Psoas muscle (tissue), 8 donors: ENCODE measurements around the gene ENAM. TPM values are rescaled to one million over a fixed set of nuclear protein-coding genes. Genes with fewer than 3 reads are reported as not detected.

Experiments
- ATAC-seq, 4 donors: fragments of 200-7000 bp; cut with Tn5 transposase; one replicate each; pipeline ENCODE4 v1.9.1; 2020; ENCODE audit warnings: moderate library complexity in 3 of 4, mild to moderate bottlenecking in 2 of 4
- DNase-seq, 2 donors: peaks; one replicate each; pipeline ENCODE4 v3.0.0-alpha.2; 2020
- H3K27ac ChIP-seq: fragments of 200-600 bp; one replicate; pipeline ENCODE4 v1.8.0; 2022
- H3K27me3 ChIP-seq, 3 donors: fragments of 200-600 bp in 1 of 3; one replicate each; pipeline versions ENCODE4 v1.6.1 to v1.8.0; 2013 to 2022; ENCODE audit warnings: low read length in 2 of 3, mild to moderate bottlenecking in 2 of 3, moderate library complexity in 1 of 3; ENCODE audit not compliant: insufficient read depth in 3 of 3
- H3K36me3 ChIP-seq, 2 donors: fragments of 200-600 bp in 1 of 2; one replicate each; pipeline versions ENCODE4 v1.6.1 to v1.8.0; 2013 to 2022; ENCODE audit warnings: low read depth in 1 of 2, mild to moderate bottlenecking in 1 of 2, moderate library complexity in 1 of 2; ENCODE audit not compliant: insufficient read depth in 1 of 2
- H3K4me1 ChIP-seq: fragments of 200-600 bp; one replicate; pipeline ENCODE4 v1.8.0; 2022
- H3K4me3 ChIP-seq: fragments of 200-600 bp; one replicate; pipeline ENCODE4 v1.8.0; 2022; ENCODE audit warnings: mild to moderate bottlenecking
- H3K9me3 ChIP-seq: fragments of 200-600 bp; one replicate; pipeline ENCODE4 v1.8.0; 2022
- WGBS, 3 donors: extraction: QIAGEN DNeasy Blood & Tissue Kit; methylation state at CpG; one replicate each; pipeline versions ENCODE4 v1.1.6 to v1.1.7; 2013; 5-methylcytosine and 5-hydroxymethylcytosine counted together
- intact Hi-C, 2 donors: fragments of 100-400 bp; cut with DNase I; formaldehyde crosslinking; loops; one replicate each; pipeline versions ENCODE4 v1.11.0 to v1.14.2; 2022
- polyA plus RNA-seq, 3 donors: library from polyadenylated mRNA; stranded (reverse); fragments of 200-250 nt; gene quantifications; one replicate each; pipeline ENCODE4 v1.2.3, GENCODE V29; 2013
- total RNA-seq, 4 donors: library from RNA; stranded (reverse); fragmentation: NEBNext Ultra II Directional in 2 of 4; extraction: Animal tissue kit (Norgen Biotek cat#: 25700) in 2 of 4; gene quantifications; one replicate each; pipeline versions ENCODE4 v1.2.1 to v1.2.4, GENCODE V29; 2021 to 2023
- TF ChIP-seq, protein P1 (sequence below): fragments of 200-600 bp; IDR thresholded peaks from one replicate; pipeline ENCODE4 v1.8.0; 2022; ENCODE audit warnings: antibody characterized with exemption
- donor health status: healthy with polysubstance abuse.
- donor health status: DM: no; HTN: no; CAD: no; lungs with moderate emphysema.
- donor health status: Bipolar disorder and iron deficiency.
- donor health status: healthy.
- donor health status: DM: yes; HTN: yes; CAD: no.
- donor health status: DM: no; HTN: no; CAD: no.
- donor health status: DM: no; HTN: no; CAD: no.
- donor health status: DM: yes; HTN: yes; CAD: no.

Gene ENAM
- total and polyA plus RNA-seq, 7 donors: 0.08 to 6.6 (median 1.6) TPM

DNA sequence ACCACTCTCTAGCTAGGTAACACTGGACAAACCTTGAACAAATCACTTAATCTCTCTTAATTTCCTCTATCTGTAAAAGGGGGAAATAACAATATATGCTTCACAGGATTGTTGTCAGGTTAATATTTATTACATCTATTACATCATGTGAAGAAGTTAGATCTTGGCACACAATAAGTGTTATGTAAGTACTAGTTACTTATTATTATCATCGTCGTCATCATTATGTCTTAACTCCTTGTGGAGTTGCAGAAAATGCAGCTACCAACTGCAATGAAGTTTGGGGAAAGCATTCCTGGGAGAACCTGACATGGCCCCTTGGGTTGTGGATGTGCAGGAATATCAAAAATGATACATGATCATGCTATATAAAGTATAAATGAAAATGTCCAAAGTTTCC lies 42.5 kb downstream of the ENAM start:
- Histone ChIP-seq H3K4me3 (no peak overlapping the region), H3K27me3 (no peaks in the 10 kb centered on the region), H3K36me3 (no peaks in the 10 kb centered on the region), H3K27ac (no peak overlapping the region), H3K9me3 (no peaks in the 10 kb centered on the region), H3K4me1 (no peaks in the 10 kb centered on the region)
- intact Hi-C loops: no loop called here
- no peak for DNase-seq
- WGBS, 3 donors: 49 to 66% (median 57%) methylated on average over 2 of the region's 2 CpGs
- ATAC-seq: no peak
- TF ChIP-seq, protein P1, sequence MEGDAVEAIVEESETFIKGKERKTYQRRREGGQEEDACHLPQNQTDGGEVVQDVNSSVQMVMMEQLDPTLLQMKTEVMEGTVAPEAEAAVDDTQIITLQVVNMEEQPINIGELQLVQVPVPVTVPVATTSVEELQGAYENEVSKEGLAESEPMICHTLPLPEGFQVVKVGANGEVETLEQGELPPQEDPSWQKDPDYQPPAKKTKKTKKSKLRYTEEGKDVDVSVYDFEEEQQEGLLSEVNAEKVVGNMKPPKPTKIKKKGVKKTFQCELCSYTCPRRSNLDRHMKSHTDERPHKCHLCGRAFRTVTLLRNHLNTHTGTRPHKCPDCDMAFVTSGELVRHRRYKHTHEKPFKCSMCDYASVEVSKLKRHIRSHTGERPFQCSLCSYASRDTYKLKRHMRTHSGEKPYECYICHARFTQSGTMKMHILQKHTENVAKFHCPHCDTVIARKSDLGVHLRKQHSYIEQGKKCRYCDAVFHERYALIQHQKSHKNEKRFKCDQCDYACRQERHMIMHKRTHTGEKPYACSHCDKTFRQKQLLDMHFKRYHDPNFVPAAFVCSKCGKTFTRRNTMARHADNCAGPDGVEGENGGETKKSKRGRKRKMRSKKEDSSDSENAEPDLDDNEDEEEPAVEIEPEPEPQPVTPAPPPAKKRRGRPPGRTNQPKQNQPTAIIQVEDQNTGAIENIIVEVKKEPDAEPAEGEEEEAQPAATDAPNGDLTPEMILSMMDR: no peak

DNA sequence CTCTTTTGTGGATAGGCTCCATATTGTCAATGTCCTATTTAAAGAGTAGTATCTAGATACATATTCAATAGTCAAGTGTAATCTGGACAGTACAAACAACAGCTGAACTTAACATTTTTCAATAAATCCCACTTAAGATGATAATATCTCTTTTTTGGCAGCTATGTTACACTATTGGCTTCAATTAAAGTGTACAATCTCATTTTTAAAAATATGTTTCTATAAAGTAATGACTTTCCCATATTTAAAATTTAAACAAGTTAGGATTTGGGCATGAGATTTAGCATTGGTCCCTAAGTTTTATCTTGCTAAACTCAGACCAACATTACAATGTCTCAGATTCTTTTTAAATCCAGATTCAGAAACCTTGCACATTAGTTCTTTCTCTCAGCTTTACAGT lies 45.6 kb downstream of the ENAM start:
- ATAC-seq (no peak), DNase-seq (no peak)
- Histone ChIP-seq H3K36me3 (no peaks in the 10 kb centered on the region), H3K4me3 (no peak overlapping the region), H3K9me3 (no peaks in the 10 kb centered on the region), H3K4me1 (no peaks in the 10 kb centered on the region), H3K27ac (no peak overlapping the region), H3K27me3 (no peaks in the 10 kb centered on the region)
- TF ChIP-seq, protein P1: no peak
- intact Hi-C loops: no loop called here

DNA sequence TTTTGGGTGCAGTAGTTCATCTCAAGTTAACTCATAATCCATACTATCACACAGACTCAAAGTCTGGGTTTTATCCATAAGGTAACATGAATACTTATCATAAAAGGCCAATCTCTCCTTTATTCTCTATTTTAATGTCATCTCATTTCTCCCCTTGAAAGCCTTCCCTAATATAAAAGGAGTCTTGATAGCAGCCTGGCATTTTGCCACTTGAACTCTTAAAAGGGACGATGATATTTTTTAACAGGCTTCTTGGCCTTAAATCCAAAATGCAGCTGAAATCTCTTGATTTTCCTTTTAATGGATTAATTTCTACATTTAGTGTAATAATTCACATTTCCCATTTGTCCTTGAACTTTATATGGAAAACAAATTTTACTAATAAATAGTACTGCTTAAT lies 46.2 kb downstream of the ENAM start:
- no peaks in the 10 kb centered on the region for H3K36me3 ChIP-seq
- DNase-seq: no peak
- intact Hi-C loops: no loop called here
- 48 to 74% (median 49%) methylated on average over 1 of the region's 1 CpG for WGBS, 3 donors
- no peaks in the 10 kb centered on the region for H3K4me1 ChIP-seq
- H3K27ac ChIP-seq: no peak overlapping the region
- no peak for ATAC-seq
- H3K27me3 ChIP-seq: no peaks in the 10 kb centered on the region
- no peak overlapping the region for H3K4me3 ChIP-seq
- no peaks in the 10 kb centered on the region for H3K9me3 ChIP-seq
- TF ChIP-seq, protein P1: no peak

DNA sequence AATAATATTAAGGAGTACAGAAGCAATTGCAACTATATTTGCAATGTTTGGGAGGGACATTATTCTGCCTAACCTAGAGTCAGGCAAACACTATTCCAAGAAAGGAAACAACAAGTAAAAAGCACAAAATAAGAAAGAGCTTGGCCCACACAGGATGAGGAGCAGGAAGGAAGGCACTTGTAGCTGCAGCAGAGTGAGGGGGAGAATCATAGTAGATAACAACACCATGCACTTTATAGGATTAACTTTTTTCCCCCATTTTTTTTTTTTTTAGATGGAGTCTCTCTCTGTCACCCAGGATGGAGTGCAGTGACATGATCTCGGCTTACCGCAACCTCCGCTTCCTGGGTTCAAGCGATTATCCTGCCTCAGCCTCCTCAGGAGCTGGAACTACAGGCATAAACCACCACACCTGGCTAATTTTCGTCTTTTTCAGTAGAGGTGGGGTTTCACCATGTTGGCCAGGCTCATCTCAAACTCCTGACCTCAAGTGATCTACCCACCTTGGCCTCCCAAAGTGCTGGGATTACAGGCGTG lies 48.1 kb downstream of the ENAM start:
- WGBS, 3 donors: 85 to 88% (median 86%) methylated on average over 6 of the region's 6 CpGs
- Histone ChIP-seq H3K4me1 (no peaks in the 10 kb centered on the region), H3K9me3 (no peaks in the 10 kb centered on the region), H3K27me3 (no peaks in the 10 kb centered on the region), H3K27ac (no peak overlapping the region), H3K36me3 (no peaks in the 10 kb centered on the region), H3K4me3 (no peak overlapping the region)
- ATAC-seq (no peak), DNase-seq (no peak)
- TF ChIP-seq, protein P1: no peak
- intact Hi-C loops: no loop called here

DNA sequence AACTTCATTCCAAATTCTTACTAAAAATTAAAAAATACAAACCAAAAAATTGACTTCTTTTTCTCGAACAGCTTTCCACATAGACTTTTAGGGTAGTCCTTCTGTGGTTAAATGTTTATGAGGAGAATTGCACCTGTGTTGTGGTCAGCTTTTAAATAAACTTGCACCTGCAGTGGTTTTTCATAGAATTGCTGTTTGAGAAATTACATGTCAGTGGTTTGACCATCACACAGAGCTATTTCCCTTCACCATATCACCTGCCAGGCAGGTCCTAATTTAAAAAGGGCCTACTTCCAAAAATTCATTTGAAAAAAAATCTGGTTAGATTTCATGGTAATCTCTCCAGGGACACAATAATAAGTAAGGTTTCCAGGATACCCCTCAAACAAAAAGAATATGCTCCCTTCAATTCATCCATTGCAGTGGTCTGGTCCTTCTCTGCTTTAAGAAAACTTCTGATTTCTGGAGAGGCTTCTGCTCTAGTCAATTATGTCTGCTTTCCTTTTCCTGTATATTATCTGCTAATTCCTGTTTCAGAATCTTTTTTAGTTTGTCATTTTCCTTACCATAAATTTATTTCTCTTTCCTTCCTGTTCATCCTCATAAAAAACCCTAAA lies 49.9 kb downstream of the ENAM start:
- TF ChIP-seq, protein P1: no peak
- intact Hi-C loops: no loop called here
- Histone ChIP-seq H3K4me1 (no peaks in the 10 kb centered on the region), H3K4me3 (no peak overlapping the region), H3K27ac (no peak overlapping the region), H3K36me3 (no peaks in the 10 kb centered on the region), H3K27me3 (peaks cover 0 to 2% (median 0%) of the 10 kb centered on the region in 3 donors), H3K9me3 (no peaks in the 10 kb centered on the region)
- ATAC-seq (no peak), DNase-seq (no peak)
- 86 to 91% (median 91%) methylated on average over 1 of the region's 1 CpG for WGBS, 3 donors
